ENCODE measurements around the gene TCEA3.

- TF ChIP-seq CTCF (IDR thresholded peaks at IDR 0.05) = no peak
- TF ChIP-seq POLR2A (IDR thresholded peaks at IDR 0.05) = no peak
Observed at GRCh38 chr1:23426828-23427227, 2.3 kb upstream of the TCEA3 start.
